ENCODE data around the gene RUFY1.
"Not testable (repeated sequence)": the region's sequence is repeated elsewhere in the genome, so short reads cannot be mapped to it uniquely, and the experiment has no call there.

Gene RUFY1

GRCh38 chr5:179516221-179516620, 34.1 kb upstream of the RUFY1 start:
- Histone ChIP-seq H3K4me3 (no peak overlapping the region), H3K4me1 (peaks cover 15% of the 10 kb centered on the region), H3K4me2 (no peak overlapping the region), H4K20me1 (no peaks in the 10 kb centered on the region), H3K9me3 (peaks cover 3% of the 10 kb centered on the region; the same call in 1 of the 2 replicates), H3K27ac (no peak overlapping the region), H3K9ac (no peak overlapping the region), H3K27me3 (no peaks in the 10 kb centered on the region), H3K36me3 (no peaks in the 10 kb centered on the region)
- no peak for TF ChIP-seq Cebpa-rat (IDR thresholded peaks at IDR 0.05)

DNA sequence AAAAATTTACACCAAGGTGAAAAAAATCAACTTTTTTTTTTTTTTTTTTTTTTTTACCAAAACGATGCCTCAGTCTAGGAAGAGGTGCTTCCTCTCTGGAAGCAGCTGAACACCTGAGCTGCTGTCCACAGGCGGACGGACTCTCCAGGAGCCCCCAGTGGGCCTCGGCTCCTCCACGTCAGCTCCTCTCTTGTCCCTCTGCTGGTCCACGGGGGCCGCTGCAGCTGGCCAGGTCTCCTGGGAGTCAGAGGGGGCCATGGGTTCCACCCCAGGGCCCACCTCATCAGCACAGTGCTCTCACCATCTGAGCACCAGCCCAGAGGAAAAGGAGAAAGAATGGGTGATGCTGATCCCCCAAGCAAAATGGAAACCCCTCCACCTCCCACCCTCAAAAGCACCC, 32.6 kb upstream of the RUFY1 start:
- H3K4me2 ChIP-seq, H3K9ac ChIP-seq, H3K4me3 ChIP-seq, H3K27ac ChIP-seq, H3K36me3 ChIP-seq, H3K4me1 ChIP-seq, H3K27me3 ChIP-seq, H3K9me3 ChIP-seq, H4K20me1 ChIP-seq: not testable (repeated sequence)

DNA sequence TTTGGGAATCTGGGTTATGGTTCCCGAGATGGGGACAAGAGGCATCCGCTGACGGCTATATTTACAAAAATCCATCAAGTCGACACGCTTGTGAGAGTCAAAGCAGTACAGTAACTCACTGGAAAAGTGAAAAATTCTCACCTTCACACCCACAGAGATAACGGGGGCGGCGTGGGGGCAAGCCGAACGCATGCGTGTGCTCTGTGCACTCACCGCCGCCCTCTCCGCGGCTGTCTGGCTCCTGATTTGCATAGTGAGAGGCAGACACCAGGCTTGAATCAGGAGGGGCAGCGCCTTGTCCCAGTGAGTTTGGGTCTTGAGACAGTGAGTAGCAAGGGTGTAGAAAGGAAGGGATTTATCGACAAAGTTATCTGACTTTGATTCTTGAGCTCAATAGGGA, 32.0 kb upstream of the RUFY1 start:
- H3K36me3 ChIP-seq, H3K4me3 ChIP-seq, H3K9ac ChIP-seq, H3K4me1 ChIP-seq, H3K9me3 ChIP-seq, H3K27me3 ChIP-seq, H3K4me2 ChIP-seq, H4K20me1 ChIP-seq, H3K27ac ChIP-seq: not testable (repeated sequence)

DNA sequence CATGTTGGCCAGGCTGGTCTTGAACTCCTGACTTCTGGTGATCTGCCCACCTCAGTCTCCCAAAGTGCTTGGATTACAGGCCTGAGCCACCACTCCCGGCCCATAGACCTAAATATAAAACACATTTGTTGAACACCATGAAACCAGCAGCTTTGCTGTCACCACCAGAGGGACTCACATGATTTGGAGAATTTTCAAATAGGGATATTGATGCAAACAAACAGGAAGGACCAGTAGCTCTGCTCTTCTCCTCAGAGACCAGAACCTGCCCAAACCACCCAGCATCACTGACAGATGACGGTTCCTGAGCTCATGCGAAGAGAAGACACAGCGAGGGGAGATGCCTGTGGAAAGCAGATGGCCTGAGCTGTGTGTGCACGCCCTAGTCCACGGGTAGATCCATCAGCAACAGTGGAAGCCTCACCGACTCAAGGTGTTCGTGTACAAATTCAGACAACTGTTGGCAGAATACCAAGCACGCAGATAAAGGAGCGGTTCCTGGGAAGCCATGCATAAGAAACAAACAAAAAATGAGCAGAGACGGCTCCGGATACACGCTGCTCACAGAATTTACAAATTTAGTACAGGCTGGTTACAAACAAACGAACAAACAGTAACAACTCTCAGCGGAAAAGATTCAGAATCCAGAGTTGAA, 30.8 kb upstream of the RUFY1 start:
- H4K20me1 ChIP-seq, H3K27me3 ChIP-seq, H3K4me1 ChIP-seq, H3K27ac ChIP-seq, H3K4me3 ChIP-seq, H3K9ac ChIP-seq, H3K9me3 ChIP-seq, H3K36me3 ChIP-seq: not testable (repeated sequence)
- peak overlapping the region; percentile 43 for H3K4me2 ChIP-seq

GRCh38 chr5:179522107-179522506, 28.2 kb upstream of the RUFY1 start:
- not testable (repeated sequence) for H3K36me3 ChIP-seq, H3K4me2 ChIP-seq, H3K27me3 ChIP-seq, H3K9ac ChIP-seq, H3K4me3 ChIP-seq, H3K9me3 ChIP-seq, H3K4me1 ChIP-seq, H4K20me1 ChIP-seq, H3K27ac ChIP-seq

GRCh38 chr5:179526978-179527377, 23.4 kb upstream of the RUFY1 start:
- no peak for TF ChIP-seq Cebpa-rat (IDR thresholded peaks at IDR 0.05)

GRCh38 chr5:179530069-179530998, 20.0 kb upstream of the RUFY1 start:
- H3K4me1 ChIP-seq = peaks cover 11% of the 10 kb centered on the region
- H3K36me3 ChIP-seq = no peaks in the 10 kb centered on the region
- TF ChIP-seq Cebpa-rat (IDR thresholded peaks at IDR 0.05) = no peak
- peak overlapping the region; percentile 81 for H3K9ac ChIP-seq
- H3K4me3 ChIP-seq = peak overlapping the region; percentile 75
- H3K4me2 ChIP-seq = peak overlapping the region; percentile 90
- H3K9me3 ChIP-seq = no peaks in the 10 kb centered on the region; the same call in 1 of the 2 replicates
- peak overlapping the region; percentile 74 for H3K27ac ChIP-seq
- 0 out of 2 replicates have a peak, but pooled peaks cover 5% of the 10 kb centered on the region for H4K20me1 ChIP-seq
- no peaks in the 10 kb centered on the region for H3K27me3 ChIP-seq

More at GRCh38 chr5:179526978-179527377, 23.4 kb upstream of the RUFY1 start:
- Histone ChIP-seq H3K4me3 (no peak overlapping the region), H3K4me1 (peaks cover 11% of the 10 kb centered on the region), H3K9me3 (no peaks in the 10 kb centered on the region; the same call in 1 of the 2 replicates), H3K9ac (no peak overlapping the region), H3K36me3 (no peaks in the 10 kb centered on the region), H3K27me3 (no peaks in the 10 kb centered on the region), H3K27ac (no peak overlapping the region), H3K4me2 (no peak overlapping the region), H4K20me1 (0 out of 2 replicates have a peak, but pooled peaks cover 5% of the 10 kb centered on the region)

DNA sequence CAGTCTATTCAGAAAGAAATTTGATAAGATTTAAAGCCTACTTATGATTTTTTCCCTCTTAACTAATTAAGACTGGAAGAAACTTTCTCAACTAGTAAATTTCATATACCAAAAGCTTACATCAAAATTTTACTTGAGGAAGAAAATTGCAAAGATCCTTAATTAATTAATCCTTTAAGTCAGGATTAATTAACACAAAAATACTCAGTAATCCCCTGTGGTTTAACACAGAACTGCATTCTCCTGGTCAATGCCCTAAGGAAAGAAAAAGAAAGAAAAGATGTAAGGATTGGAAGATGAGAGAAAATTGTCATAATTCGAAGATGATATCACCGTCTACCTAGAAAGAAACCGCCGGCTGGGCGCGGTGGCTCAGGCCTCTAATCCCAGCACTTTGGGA, 17.3 kb upstream of the RUFY1 start:
- no peak overlapping the region for H3K4me3 ChIP-seq
- H3K36me3 ChIP-seq = no peaks in the 10 kb centered on the region
- no peak overlapping the region for H3K4me2 ChIP-seq
- TF ChIP-seq Cebpa-rat (IDR thresholded peaks at IDR 0.05) = no peak
- H4K20me1 ChIP-seq = no peaks in the 10 kb centered on the region
- H3K27ac ChIP-seq = no peak overlapping the region
- no peaks in the 10 kb centered on the region for H3K27me3 ChIP-seq
- no peak overlapping the region for H3K9ac ChIP-seq
- peaks cover 11% of the 10 kb centered on the region for H3K4me1 ChIP-seq
- H3K9me3 ChIP-seq = no peaks in the 10 kb centered on the region; the same call in 1 of the 2 replicates

DNA sequence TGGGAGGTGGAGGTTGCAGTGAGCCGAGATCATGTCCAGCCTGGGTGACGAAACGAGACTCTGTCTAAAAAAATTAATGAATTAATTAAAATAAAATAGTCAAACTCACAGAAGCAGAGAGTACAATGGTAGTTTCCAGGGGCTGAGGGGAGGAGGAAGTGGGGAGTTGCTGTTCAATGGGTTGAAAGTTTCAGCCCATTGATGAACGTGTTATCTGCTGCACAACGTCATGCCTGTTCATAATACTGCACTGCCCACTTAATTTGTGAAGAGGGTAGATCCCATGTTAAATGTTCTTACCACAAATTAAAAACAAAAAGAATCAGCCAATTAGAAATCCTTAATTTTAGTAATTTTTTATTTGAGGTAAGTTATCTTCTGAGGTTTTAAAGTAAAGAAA, 16.4 kb upstream of the RUFY1 start:
- no peak overlapping the region for H3K9ac ChIP-seq
- no peak overlapping the region for H3K4me2 ChIP-seq
- no peaks in the 10 kb centered on the region for H4K20me1 ChIP-seq
- H3K4me1 ChIP-seq = peaks cover 11% of the 10 kb centered on the region
- no peak overlapping the region for H3K27ac ChIP-seq
- no peaks in the 10 kb centered on the region for H3K27me3 ChIP-seq
- no peaks in the 10 kb centered on the region; the same call in 1 of the 2 replicates for H3K9me3 ChIP-seq
- H3K4me3 ChIP-seq = no peak overlapping the region
- no peaks in the 10 kb centered on the region for H3K36me3 ChIP-seq
- TF ChIP-seq Cebpa-rat (IDR thresholded peaks at IDR 0.05) = no peak

DNA sequence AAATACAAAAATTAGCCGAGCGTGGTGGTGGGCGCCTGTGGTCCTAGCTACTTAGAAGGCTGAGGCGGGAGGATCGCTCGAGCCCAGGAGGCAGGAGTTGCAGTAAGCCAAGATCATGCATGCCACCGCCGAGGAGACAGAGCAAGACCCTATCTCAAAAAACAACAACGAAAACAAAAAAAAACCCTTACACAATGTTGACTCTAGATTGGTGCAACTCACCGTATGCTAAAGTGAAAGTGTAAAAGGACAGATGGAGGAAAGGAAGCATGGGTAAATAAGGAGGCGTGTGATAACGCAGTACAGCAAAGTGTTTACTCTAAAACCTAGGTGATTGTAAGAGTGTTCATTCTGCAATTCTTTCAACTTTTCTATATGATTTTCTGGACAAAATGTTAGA, 15.9 kb upstream of the RUFY1 start:
- H3K4me2 ChIP-seq = no peak overlapping the region

More for the DNA sequence above, 15.9 kb upstream of the RUFY1 start:
- no peaks in the 10 kb centered on the region; the same call in 1 of the 2 replicates for H3K9me3 ChIP-seq
- no peak overlapping the region for H3K4me3 ChIP-seq
- no peaks in the 10 kb centered on the region for H3K27me3 ChIP-seq
- no peak overlapping the region for H3K27ac ChIP-seq
- H4K20me1 ChIP-seq = no peaks in the 10 kb centered on the region
- no peak overlapping the region for H3K9ac ChIP-seq
- no peaks in the 10 kb centered on the region for H3K36me3 ChIP-seq
- peaks cover 9% of the 10 kb centered on the region for H3K4me1 ChIP-seq
- no peak for TF ChIP-seq Cebpa-rat (IDR thresholded peaks at IDR 0.05)
